Tibial nerve (tissue), 3 donors: ENCODE data around the gene SDHAF2.

ENCODE experiments used
- POLR2A ChIP-seq, 2 donors: fragments of 450-650 bp; IDR thresholded peaks; one replicate each; pipeline ENCODE4 v1.6.1; 2017; ENCODE audit warnings: antibody characterized with exemption in 2 of 2, mild to moderate bottlenecking in 2 of 2, moderate library complexity in 2 of 2
- TF ChIP-seq, protein P1 (sequence below), 5 experiments: fragments of 200-600 bp in 3 of 5; fragments of 450-650 bp in 2 of 5; sonication (generic) in 3 of 5; IDR thresholded peaks; one replicate each; pipeline ENCODE4 v1.5.1; 2016 to 2019; ENCODE audit warnings: antibody characterized with exemption in 5 of 5, mild to moderate bottlenecking in 3 of 5, moderate library complexity in 2 of 5

DNA sequence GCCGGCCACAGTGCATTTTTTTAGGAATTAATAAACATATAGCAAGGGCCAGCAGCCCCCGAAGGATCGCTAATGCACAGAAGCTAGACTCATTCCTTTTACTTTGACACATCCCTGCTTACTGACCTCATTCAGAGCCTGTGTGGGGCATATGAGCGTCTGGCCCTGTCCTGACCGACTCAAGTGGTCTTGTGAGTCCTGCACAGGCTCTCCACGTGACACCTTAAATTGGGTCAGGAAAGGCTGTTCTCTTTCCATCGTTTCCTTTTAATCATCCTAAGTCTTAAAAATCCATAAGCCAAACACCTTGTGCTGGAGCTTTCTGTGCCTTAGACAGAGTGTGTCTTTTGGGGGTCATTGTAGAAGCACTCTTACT lies 18.6 kb downstream of the SDHAF2 start:
- TF ChIP-seq, protein P1, sequence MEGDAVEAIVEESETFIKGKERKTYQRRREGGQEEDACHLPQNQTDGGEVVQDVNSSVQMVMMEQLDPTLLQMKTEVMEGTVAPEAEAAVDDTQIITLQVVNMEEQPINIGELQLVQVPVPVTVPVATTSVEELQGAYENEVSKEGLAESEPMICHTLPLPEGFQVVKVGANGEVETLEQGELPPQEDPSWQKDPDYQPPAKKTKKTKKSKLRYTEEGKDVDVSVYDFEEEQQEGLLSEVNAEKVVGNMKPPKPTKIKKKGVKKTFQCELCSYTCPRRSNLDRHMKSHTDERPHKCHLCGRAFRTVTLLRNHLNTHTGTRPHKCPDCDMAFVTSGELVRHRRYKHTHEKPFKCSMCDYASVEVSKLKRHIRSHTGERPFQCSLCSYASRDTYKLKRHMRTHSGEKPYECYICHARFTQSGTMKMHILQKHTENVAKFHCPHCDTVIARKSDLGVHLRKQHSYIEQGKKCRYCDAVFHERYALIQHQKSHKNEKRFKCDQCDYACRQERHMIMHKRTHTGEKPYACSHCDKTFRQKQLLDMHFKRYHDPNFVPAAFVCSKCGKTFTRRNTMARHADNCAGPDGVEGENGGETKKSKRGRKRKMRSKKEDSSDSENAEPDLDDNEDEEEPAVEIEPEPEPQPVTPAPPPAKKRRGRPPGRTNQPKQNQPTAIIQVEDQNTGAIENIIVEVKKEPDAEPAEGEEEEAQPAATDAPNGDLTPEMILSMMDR (IDR thresholded peaks at IDR 0.05): no peak
- no peak for TF ChIP-seq POLR2A (IDR thresholded peaks at IDR 0.05)
